Tibial nerve (tissue), 3 donors: ENCODE data around the gene PPA2.

Experiments used
- POLR2A ChIP-seq, 2 donors: fragments of 450-650 bp; IDR thresholded peaks; one replicate each; pipeline ENCODE4 v1.6.1; 2017; ENCODE audit warnings: antibody characterized with exemption in 2 of 2, mild to moderate bottlenecking in 2 of 2, moderate library complexity in 2 of 2
- TF ChIP-seq, protein P1 (sequence below), 5 experiments: fragments of 200-600 bp in 3 of 5; fragments of 450-650 bp in 2 of 5; sonication (generic) in 3 of 5; IDR thresholded peaks; one replicate each; pipeline ENCODE4 v1.5.1; 2016 to 2019; ENCODE audit warnings: antibody characterized with exemption in 5 of 5, mild to moderate bottlenecking in 3 of 5, moderate library complexity in 2 of 5

DNA sequence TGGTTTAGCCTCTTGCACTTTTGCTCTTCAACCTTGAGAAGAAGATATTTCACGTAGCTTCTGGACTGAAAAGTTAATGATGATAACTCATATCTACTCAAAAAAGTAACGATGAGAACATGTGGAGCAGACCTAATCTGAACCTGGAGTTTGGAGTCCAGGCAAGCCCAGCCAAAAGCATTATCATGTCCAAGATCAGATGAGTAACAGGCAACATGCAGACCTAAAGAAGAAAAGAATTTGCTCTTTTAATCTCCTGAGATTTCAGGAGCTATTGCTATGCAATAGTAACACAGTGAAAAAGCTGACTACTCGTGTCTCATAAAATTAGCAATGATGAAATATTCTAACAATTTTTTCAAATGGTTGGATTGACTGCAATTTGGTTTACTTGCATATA is 21.8 kb upstream of the PPA2 start:
- TF ChIP-seq, protein P1, sequence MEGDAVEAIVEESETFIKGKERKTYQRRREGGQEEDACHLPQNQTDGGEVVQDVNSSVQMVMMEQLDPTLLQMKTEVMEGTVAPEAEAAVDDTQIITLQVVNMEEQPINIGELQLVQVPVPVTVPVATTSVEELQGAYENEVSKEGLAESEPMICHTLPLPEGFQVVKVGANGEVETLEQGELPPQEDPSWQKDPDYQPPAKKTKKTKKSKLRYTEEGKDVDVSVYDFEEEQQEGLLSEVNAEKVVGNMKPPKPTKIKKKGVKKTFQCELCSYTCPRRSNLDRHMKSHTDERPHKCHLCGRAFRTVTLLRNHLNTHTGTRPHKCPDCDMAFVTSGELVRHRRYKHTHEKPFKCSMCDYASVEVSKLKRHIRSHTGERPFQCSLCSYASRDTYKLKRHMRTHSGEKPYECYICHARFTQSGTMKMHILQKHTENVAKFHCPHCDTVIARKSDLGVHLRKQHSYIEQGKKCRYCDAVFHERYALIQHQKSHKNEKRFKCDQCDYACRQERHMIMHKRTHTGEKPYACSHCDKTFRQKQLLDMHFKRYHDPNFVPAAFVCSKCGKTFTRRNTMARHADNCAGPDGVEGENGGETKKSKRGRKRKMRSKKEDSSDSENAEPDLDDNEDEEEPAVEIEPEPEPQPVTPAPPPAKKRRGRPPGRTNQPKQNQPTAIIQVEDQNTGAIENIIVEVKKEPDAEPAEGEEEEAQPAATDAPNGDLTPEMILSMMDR (IDR thresholded peaks at IDR 0.05) = no peak
- TF ChIP-seq POLR2A (IDR thresholded peaks at IDR 0.05) = no peak
